ENCODE measurements around the gene GATM. TPM values are rescaled to one million over a fixed set of nuclear protein-coding genes. Genes with fewer than 3 reads are reported as not detected.

The GATM gene
- total and polyA plus RNA-seq, 2 of the 4 experiments (the other 2 are of a cell fraction) = 0.10 to 0.18 TPM

DNA sequence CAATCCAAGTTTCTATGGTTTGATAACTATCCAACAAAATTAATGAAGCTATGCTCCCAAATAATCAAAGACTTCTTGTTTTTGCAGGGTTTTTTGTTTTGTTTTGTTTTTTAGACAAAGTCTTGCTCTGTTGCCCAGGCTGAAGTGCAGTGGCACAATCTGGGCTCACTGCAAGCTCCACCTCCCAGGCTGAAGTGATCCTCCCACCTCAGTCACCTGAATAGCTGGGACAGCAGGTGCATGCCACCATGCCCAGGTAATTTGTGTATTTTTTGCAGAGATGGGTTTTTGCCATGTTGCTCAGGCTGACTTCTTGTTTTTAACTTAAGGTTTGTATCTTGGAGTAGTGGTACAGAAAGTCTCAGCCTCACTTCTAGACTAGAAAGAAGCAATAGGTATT lies 11.0 kb upstream of the GATM start:
- dilution Hi-C loops (cut with HindIII; ENCODE audit: low sequenced_read_pairs, unreplicated experiment) = no loop called here
- no peak overlapping the region for H3K18ac ChIP-seq (ENCODE audit: low read depth, low read length)

More for the DNA sequence above, 11.0 kb upstream of the GATM start:
- Histone ChIP-seq H2BK5ac (ENCODE audit: low read depth, low read length, poor library complexity, severe bottlenecking) (no peak overlapping the region), H2AK9ac (replicated peaks; ENCODE audit: low read depth, low read length, poor library complexity) (no peak overlapping the region), H2BK15ac (ENCODE audit: low read depth, low read length) (no peak overlapping the region), H4K20me1 (ENCODE audit: insufficient read depth, low read length) (no peaks in the 10 kb centered on the region), H2AK5ac (ENCODE audit: low read depth, low read length) (no peak overlapping the region), H3K79me1 (ENCODE audit: low read depth in 1 of 2, low read length in 2 of 2) (no peaks in the 10 kb centered on the region), H4K5ac (ENCODE audit: low read depth, low read length) (no peak overlapping the region), H3K14ac (replicated peaks; ENCODE audit: low read depth, low read length) (no peak overlapping the region), H3K56ac (ENCODE audit: extremely low read depth, insufficient read depth, low read length) (no peak overlapping the region), H4K91ac (ENCODE audit: insufficient read depth, low read depth, low read length) (no peak overlapping the region), H3K9me3 (ENCODE audit: control insufficient read depth, insufficient read depth, low read length) (no peaks in the 10 kb centered on the region), H3K4ac (ENCODE audit: low read depth, low read length) (no peak overlapping the region), H3K9me1 (ENCODE audit: insufficient read depth, low read length) (no peaks in the 10 kb centered on the region), H3K4me3 (ENCODE audit: insufficient read depth, low read depth, low read length) (no peak overlapping the region), H2BK20ac (ENCODE audit: low read depth, low read length) (no peak overlapping the region), H3K27ac (ENCODE audit: insufficient read depth, low read length) (no peak overlapping the region), H3K4me1 (ENCODE audit: control insufficient read depth, insufficient read depth, low read length) (no peaks in the 10 kb centered on the region), H3K36me3 (ENCODE audit: control insufficient read depth, insufficient read depth, low read length) (no peaks in the 10 kb centered on the region), H3K27me3 (ENCODE audit: control insufficient read depth, insufficient read depth, low read length) (peaks cover 20% of the 10 kb centered on the region), H3K23ac (ENCODE audit: low read depth, low read length) (no peak overlapping the region), H2BK120ac (ENCODE audit: low read depth, low read length) (no peak overlapping the region), H2AFZ (replicated peaks; ENCODE audit: low read length, poor library complexity) (no peak overlapping the region), H3K4me2 (ENCODE audit: low read depth, low read length) (no peak overlapping the region), H4K8ac (ENCODE audit: low read depth in 2 of 2, low read length in 2 of 2) (no peak overlapping the region), H3K9ac (ENCODE audit: low read depth, low read length) (no peak overlapping the region)
- intact Hi-C loops (cut with micrococcal nuclease) (no loop called here), in situ Hi-C loops (cut with MboI; ENCODE audit: low sequenced_read_pairs) (no loop called here)
- BruUV-seq (replicated peaks) = no TSS peak
- POLR2A ChIA-PET (ENCODE audit: unreplicated experiment) = no interaction called here
- ATAC-seq (ENCODE audit: low read depth) (no peak), DNase-seq (no peak)
- CTCF ChIA-PET = no interaction called here
- TF ChIP-seq FOS (IDR thresholded peaks at IDR 0.05; ENCODE audit: low read depth, low read length) (no peak), RCOR1 (IDR thresholded peaks at IDR 0.05; ENCODE audit: insufficient replicate concordance, low read length) (no peak), BHLHE40 (IDR thresholded peaks at IDR 0.05; ENCODE audit: low read depth, low read length) (no peak), CHD1 (IDR thresholded peaks at IDR 0.05; ENCODE audit: low read depth, low read length) (no peak), RAD21 (IDR thresholded peaks at IDR 0.05; ENCODE audit: low read length) (no peak), POLR2A (IDR thresholded peaks at IDR 0.05; ENCODE audit: low read depth, low read length) (no peak), RFX5 (IDR thresholded peaks at IDR 0.05; ENCODE audit: low read depth, low read length) (no peak)
- TF ChIP-seq, protein P1, sequence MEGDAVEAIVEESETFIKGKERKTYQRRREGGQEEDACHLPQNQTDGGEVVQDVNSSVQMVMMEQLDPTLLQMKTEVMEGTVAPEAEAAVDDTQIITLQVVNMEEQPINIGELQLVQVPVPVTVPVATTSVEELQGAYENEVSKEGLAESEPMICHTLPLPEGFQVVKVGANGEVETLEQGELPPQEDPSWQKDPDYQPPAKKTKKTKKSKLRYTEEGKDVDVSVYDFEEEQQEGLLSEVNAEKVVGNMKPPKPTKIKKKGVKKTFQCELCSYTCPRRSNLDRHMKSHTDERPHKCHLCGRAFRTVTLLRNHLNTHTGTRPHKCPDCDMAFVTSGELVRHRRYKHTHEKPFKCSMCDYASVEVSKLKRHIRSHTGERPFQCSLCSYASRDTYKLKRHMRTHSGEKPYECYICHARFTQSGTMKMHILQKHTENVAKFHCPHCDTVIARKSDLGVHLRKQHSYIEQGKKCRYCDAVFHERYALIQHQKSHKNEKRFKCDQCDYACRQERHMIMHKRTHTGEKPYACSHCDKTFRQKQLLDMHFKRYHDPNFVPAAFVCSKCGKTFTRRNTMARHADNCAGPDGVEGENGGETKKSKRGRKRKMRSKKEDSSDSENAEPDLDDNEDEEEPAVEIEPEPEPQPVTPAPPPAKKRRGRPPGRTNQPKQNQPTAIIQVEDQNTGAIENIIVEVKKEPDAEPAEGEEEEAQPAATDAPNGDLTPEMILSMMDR (conservative IDR thresholded peaks at IDR 0.05; ENCODE audit: low read depth, low read length) = no peak
- TF ChIP-seq, protein P2, sequence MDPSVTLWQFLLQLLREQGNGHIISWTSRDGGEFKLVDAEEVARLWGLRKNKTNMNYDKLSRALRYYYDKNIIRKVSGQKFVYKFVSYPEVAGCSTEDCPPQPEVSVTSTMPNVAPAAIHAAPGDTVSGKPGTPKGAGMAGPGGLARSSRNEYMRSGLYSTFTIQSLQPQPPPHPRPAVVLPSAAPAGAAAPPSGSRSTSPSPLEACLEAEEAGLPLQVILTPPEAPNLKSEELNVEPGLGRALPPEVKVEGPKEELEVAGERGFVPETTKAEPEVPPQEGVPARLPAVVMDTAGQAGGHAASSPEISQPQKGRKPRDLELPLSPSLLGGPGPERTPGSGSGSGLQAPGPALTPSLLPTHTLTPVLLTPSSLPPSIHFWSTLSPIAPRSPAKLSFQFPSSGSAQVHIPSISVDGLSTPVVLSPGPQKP (IDR thresholded peaks at IDR 0.05; ENCODE audit: borderline replicate concordance, low read depth, low read length) = no peak
